HG02973 (cell line): ENCODE results near the gene YLPM1.

ENCODE experiments used
- ATAC-seq: cut with Tn5 transposase; IDR thresholded peaks from one replicate; pipeline ENCODE4 v1.9.1; 2021; ENCODE audit warnings: moderate library complexity; ENCODE audit not compliant: unreplicated experiment

YLPM1 gene

GRCh38 chr14:74836251-74836960 lies 73.3 kb downstream of the YLPM1 start:
- no peak for ATAC-seq

GRCh38 chr14:74838166-74838565 lies 75.0 kb downstream of the YLPM1 start:
- no peak for ATAC-seq

- ATAC-seq, result peak; percentile 42
Measured at GRCh38 chr14:74840603-74841030, 77.5 kb downstream of the YLPM1 start.

- peak; percentile 75 for ATAC-seq
Measured at GRCh38 chr14:74841230-74842207, 78.4 kb downstream of the YLPM1 start.

- ATAC-seq, result no peak
Measured at GRCh38 chr14:74843653-74844052, 80.5 kb downstream of the YLPM1 start.

- no peak for ATAC-seq
Measured at GRCh38 chr14:74846168-74846567, 83.1 kb downstream of the YLPM1 start.

GRCh38 chr14:74846968-74847665 lies 84.0 kb downstream of the YLPM1 start:
- no peak for ATAC-seq

GRCh38 chr14:74848768-74849167 lies 85.7 kb downstream of the YLPM1 start:
- ATAC-seq, result no peak

GRCh38 chr14:74852922-74853530 lies 89.9 kb downstream of the YLPM1 start:
- ATAC-seq, result no peak

- ATAC-seq, result no peak
Measured at GRCh38 chr14:74853581-74853980, 90.5 kb downstream of the YLPM1 start.

- no peak for ATAC-seq
Measured at GRCh38 chr14:74855021-74855420, 91.9 kb downstream of the YLPM1 start.

- no peak for ATAC-seq
Measured at GRCh38 chr14:74855945-74856344, 92.8 kb downstream of the YLPM1 start.

- no peak for ATAC-seq
Measured at GRCh38 chr14:74856366-74856765, 93.2 kb downstream of the YLPM1 start.

- no peak for ATAC-seq
Measured at GRCh38 chr14:74858022-74858421, 94.9 kb downstream of the YLPM1 start.

GRCh38 chr14:74859757-74860552 lies 96.8 kb downstream of the YLPM1 start:
- no peak for ATAC-seq

GRCh38 chr14:74860899-74861733 lies 98.0 kb downstream of the YLPM1 start:
- ATAC-seq, result no peak

- no peak for ATAC-seq
Measured at GRCh38 chr14:74861734-74862090, 98.6 kb downstream of the YLPM1 start.

- ATAC-seq, result no peak
Measured at GRCh38 chr14:74863274-74863673, 100.2 kb downstream of the YLPM1 start.

GRCh38 chr14:74864198-74864597 lies 101.1 kb downstream of the YLPM1 start:
- no peak for ATAC-seq
